ENCODE results near the gene TEX12. TPM values are rescaled to one million over a fixed set of nuclear protein-coding genes. Genes with fewer than 3 reads are reported as not detected.
"Not testable (repeated sequence)": the region's sequence is repeated elsewhere in the genome, so short reads cannot be mapped to it uniquely, and the experiment has no call there.

The TEX12 gene
- total RNA-seq, 4 donors from 2014 or later, result 2.0 TPM; not detected in 3

- Histone ChIP-seq H3K36me3 (no peaks in the 10 kb centered on the region), H3K4me1 (no peaks in the 10 kb centered on the region), H3K4me3 (no peak overlapping the region), H3K9me3 (no peaks in the 10 kb centered on the region), H3K27me3 (no peaks in the 10 kb centered on the region), H3K27ac (no peak overlapping the region)
- no peak for DNase-seq
- TF ChIP-seq POLR2A (IDR thresholded peaks at IDR 0.05), result no peak
- no peak for TF ChIP-seq CTCF (IDR thresholded peaks at IDR 0.05)
These were observed 6.2 kb upstream of the TEX12 start for GRCh38 chr11:112161012-112161411.

- H3K27me3 ChIP-seq, H3K9me3 ChIP-seq, DNase-seq, H3K27ac ChIP-seq, H3K4me1 ChIP-seq, H3K36me3 ChIP-seq: not testable (repeated sequence)
- H3K4me3 ChIP-seq, result peak overlapping the region in 2 of 4 donors; percentile 14 to 41
These were observed 5.0 kb upstream of the TEX12 start for GRCh38 chr11:112162200-112162599.

- H3K9me3 ChIP-seq, result no peaks in the 10 kb centered on the region
- no peak for TF ChIP-seq CTCF (IDR thresholded peaks at IDR 0.05)
- TF ChIP-seq POLR2A (IDR thresholded peaks at IDR 0.05), result no peak
- H3K4me1 ChIP-seq, result no peaks in the 10 kb centered on the region
- no peaks in the 10 kb centered on the region for H3K36me3 ChIP-seq
- no peaks in the 10 kb centered on the region for H3K27me3 ChIP-seq
- H3K4me3 ChIP-seq, result peak overlapping the region in 3 of 4 donors; percentile 18 to 41 (median 41)
- H3K27ac ChIP-seq, result peak overlapping the region in 1 of 4 donors; percentile 57
- DNase-seq, result no peak
These were observed 4.2 kb upstream of the TEX12 start for GRCh38 chr11:112162761-112163546.

DNA sequence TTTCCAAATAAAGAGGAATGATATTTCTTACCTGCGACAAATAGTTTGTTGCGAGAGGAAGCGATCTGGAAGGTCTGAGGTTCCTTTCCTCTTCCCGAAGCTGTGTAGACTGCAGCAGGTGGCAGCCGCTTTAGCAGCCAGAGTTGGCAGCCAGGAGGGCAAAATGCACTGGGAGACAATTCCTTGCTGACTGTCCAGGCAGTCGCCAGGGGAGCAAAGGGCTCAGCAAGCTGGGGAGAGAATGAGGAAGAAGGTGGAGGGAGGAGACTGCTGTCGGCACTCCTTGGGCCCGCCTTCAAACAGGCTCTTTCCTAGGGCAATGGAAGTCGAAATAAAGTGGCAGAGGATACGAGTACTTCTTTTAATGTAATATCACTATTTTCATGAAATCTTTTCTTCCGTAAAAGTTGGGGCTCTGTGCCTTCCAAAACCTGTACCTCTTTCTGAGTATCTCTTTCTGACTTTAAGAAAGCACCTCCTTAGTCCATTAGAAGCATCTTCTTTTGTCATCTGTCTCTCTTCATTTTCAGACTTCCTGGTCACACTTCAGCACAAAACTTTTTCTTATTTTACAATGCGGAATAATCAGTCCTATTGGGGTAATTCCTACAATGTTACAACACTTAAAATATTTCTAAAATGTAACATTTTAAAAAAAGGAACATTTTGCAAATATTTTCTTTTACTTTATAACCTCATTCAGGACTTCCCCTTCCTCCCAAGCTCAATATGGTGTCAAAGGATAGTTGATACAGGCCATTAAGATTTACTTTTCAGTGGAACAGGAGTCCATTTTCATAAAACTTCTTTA, 3.1 kb upstream of the TEX12 start, which contains the start of gene IL18:
Gene IL18 (minus strand): TSS at position 220 of the 811 bp plus-strand sequence. CDS start 9,041 bp downstream, outside the sequence.
- Histone ChIP-seq H3K27me3 (no peaks in the 10 kb centered on the region), H3K36me3 (no peaks in the 10 kb centered on the region), H3K4me3 (peak within 1 kb of the TSS in 3 of 4 donors; percentile 18 to 41 (median 41)), H3K4me1 (no peaks in the 10 kb centered on the region), H3K27ac (peak within 1 kb of the TSS in 3 of 4 donors; percentile 57 to 67 (median 59)), H3K9me3 (no peaks in the 10 kb centered on the region)
- peak in 3 of 6 experiments; percentile 28 to 44 (median 37) for TF ChIP-seq CTCF (IDR thresholded peaks at IDR 0.05)
- peak; percentile 75 to 86 for TF ChIP-seq POLR2A (IDR thresholded peaks at IDR 0.05)
- peak in 2 of 3 donors; percentile 84 to 88 for DNase-seq

GRCh38 chr11:112165049-112165448, 2.1 kb upstream of the TEX12 start:
- no peak overlapping the region for H3K4me3 ChIP-seq
- no peaks in the 10 kb centered on the region for H3K9me3 ChIP-seq
- no peaks in the 10 kb centered on the region for H3K27me3 ChIP-seq
- no peak for DNase-seq
- no peak overlapping the region for H3K27ac ChIP-seq
- no peak for TF ChIP-seq POLR2A (IDR thresholded peaks at IDR 0.05)
- no peak for TF ChIP-seq CTCF (IDR thresholded peaks at IDR 0.05)
- H3K4me1 ChIP-seq, result no peaks in the 10 kb centered on the region
- no peaks in the 10 kb centered on the region for H3K36me3 ChIP-seq

DNA sequence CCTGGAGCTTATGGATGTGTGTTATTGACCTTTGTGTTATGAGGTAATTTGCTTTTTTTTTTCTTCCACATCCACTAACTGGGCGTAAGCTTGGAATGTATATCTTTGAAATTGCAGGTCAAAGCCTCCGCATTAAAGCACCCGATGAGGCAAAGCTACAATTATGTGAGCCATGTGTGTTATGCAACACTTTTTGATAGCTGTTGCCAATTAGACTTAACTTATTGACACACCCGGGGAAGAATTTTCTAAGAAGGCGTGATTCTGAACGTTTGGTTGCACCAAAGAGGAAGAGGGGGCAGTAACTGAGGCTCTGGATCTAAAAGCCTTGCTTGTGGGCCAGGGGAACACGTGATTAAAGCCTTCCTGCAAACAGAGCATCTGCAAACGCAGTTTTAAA, 610 bp upstream of the TEX12 start:
- H3K9me3 ChIP-seq, result no peaks in the 10 kb centered on the region
- H3K27me3 ChIP-seq, result no peaks in the 10 kb centered on the region
- H3K4me3 ChIP-seq, result no peak overlapping the region
- no peaks in the 10 kb centered on the region for H3K4me1 ChIP-seq
- DNase-seq, result peak in 1 of 3 donors; percentile 57
- TF ChIP-seq CTCF (IDR thresholded peaks at IDR 0.05) (no peak), POLR2A (IDR thresholded peaks at IDR 0.05) (no peak)
- H3K27ac ChIP-seq, result peak overlapping the region in 2 of 4 donors; percentile 41 to 49
- no peaks in the 10 kb centered on the region for H3K36me3 ChIP-seq

Measured in Peyer's patch (tissue), 4 donors.